Astrocyte (in vitro differentiated cells and primary cell): Measurements from ENCODE around the gene PPIE.

Experiments used
- EZH2 ChIP-seq: IDR thresholded peaks from 2 replicates; pipeline ENCODE4 v1.6.1; 2012; ENCODE audit warnings: mild to moderate bottlenecking, low read length, inconsistent platforms; ENCODE audit not compliant: insufficient read depth
- TF ChIP-seq, protein P1 (sequence below): IDR thresholded peaks from 2 replicates; pipeline ENCODE4 v1.5.1; 2011; ENCODE audit warnings: low read depth, mild to moderate bottlenecking, inconsistent platforms, low read length, moderate library complexity; ENCODE audit not compliant: insufficient read depth

- TF ChIP-seq, protein P1, sequence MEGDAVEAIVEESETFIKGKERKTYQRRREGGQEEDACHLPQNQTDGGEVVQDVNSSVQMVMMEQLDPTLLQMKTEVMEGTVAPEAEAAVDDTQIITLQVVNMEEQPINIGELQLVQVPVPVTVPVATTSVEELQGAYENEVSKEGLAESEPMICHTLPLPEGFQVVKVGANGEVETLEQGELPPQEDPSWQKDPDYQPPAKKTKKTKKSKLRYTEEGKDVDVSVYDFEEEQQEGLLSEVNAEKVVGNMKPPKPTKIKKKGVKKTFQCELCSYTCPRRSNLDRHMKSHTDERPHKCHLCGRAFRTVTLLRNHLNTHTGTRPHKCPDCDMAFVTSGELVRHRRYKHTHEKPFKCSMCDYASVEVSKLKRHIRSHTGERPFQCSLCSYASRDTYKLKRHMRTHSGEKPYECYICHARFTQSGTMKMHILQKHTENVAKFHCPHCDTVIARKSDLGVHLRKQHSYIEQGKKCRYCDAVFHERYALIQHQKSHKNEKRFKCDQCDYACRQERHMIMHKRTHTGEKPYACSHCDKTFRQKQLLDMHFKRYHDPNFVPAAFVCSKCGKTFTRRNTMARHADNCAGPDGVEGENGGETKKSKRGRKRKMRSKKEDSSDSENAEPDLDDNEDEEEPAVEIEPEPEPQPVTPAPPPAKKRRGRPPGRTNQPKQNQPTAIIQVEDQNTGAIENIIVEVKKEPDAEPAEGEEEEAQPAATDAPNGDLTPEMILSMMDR: no peak
- no peak for TF ChIP-seq EZH2
These were observed 64.0 kb downstream of the PPIE start for GRCh38 chr1:39802496-39803260.
